PC-3 (cell line): ENCODE measurements around the gene TUBA4B. TPM values are rescaled to one million over a fixed set of nuclear protein-coding genes. Genes with fewer than 3 reads are reported as not detected.
A peak's percentile ranks its signal among the peaks of the same experiment; 100 is the strongest.

ENCODE experiments used
- ATAC-seq: fragments of 200-7000 bp; cut with Tn5 transposase; 2 replicates; pipeline ENCODE4 v1.9.1; 2020; ENCODE audit warnings: mild to moderate bottlenecking, moderate library complexity
- BruUV-seq: library from RNA; stranded (reverse); fragments of 400-500 nt; replicated peaks from 2 replicates; lab custom pipeline; 2021; lab: Mats Ljungman, UMichigan
- CTCF ChIA-PET: fragments of 300-600 bp; sonication (Branson Sonifier 250); formaldehyde crosslinking; loops from one replicate; lab custom pipeline; 2022; ENCODE audit warnings: antibody characterized with exemption; lab: Charles Lee
- POLR2A ChIA-PET: fragments of 300-600 bp; sonication (Branson Sonifier 250); formaldehyde crosslinking; loops from one replicate; lab custom pipeline; 2022; ENCODE audit warnings: antibody characterized with exemption; ENCODE audit not compliant: unreplicated experiment; lab: Charles Lee
- DNase-seq: peaks from one replicate; pipeline ENCODE4 v3.0.0-alpha.2; 2015
- H2AFZ ChIP-seq: fragments of 300-600 bp; sonication (generic); 2 replicates; pipeline ENCODE4 v1.6.0; 2016; ENCODE audit warnings: antibody characterized with exemption, low read length
- H3F3A ChIP-seq: fragments of 300-600 bp; sonication (generic); one replicate; pipeline ENCODE4 v1.6.0; 2017; ENCODE audit warnings: antibody characterized with exemption, low read length, control low read depth, mild to moderate bottlenecking; ENCODE audit not compliant: unreplicated experiment
- H3K27ac ChIP-seq: fragments of 300-600 bp; sonication (generic); 2 replicates; pipeline ENCODE4 v1.5.1; 2016; ENCODE audit warnings: mild to moderate bottlenecking, low read length
- H3K27me3 ChIP-seq: fragments of 300-600 bp; sonication (generic); 2 replicates; pipeline ENCODE4 v1.6.1; 2016; ENCODE audit warnings: low read length, mixed read lengths
- H3K36me3 ChIP-seq: fragments of 300-600 bp; sonication (generic); 2 replicates; pipeline ENCODE4 v1.6.1; 2016; ENCODE audit warnings: low read depth, mixed run types, low read length, mixed read lengths
- H3K4me1 ChIP-seq: fragments of 300-600 bp; sonication (generic); 2 replicates; pipeline ENCODE4 v1.5.1; 2016; ENCODE audit warnings: low read length; ENCODE audit not compliant: insufficient read depth
- H3K4me2 ChIP-seq: fragments of 300-600 bp; sonication (generic); 2 replicates; pipeline ENCODE4 v1.6.0; 2016; ENCODE audit warnings: low read length
- H3K4me3 ChIP-seq: fragments of 300-600 bp; sonication (generic); 2 replicates; pipeline ENCODE4 v1.5.1; 2016; ENCODE audit warnings: mild to moderate bottlenecking, low read length, mixed read lengths
- H3K79me2 ChIP-seq: fragments of 300-600 bp; sonication (generic); 2 replicates; pipeline ENCODE4 v1.6.1; 2017; ENCODE audit warnings: low read length, mixed read lengths
- H3K9ac ChIP-seq: fragments of 300-600 bp; sonication (generic); 2 replicates; pipeline ENCODE4 v1.6.0; 2016; ENCODE audit warnings: mild to moderate bottlenecking, low read length
- H3K9me2 ChIP-seq: fragments of 300-600 bp; sonication (generic); replicated peaks from 2 replicates; pipeline ENCODE4 v1.6.1; 2016; ENCODE audit warnings: mixed run types, low read length, mixed read lengths
- H3K9me3 ChIP-seq: fragments of 300-600 bp; sonication (generic); 2 replicates; pipeline ENCODE4 v1.6.1; 2016; ENCODE audit warnings: low read length, mixed read lengths
- H4K20me1 ChIP-seq: fragments of 300-600 bp; sonication (generic); 2 replicates; pipeline ENCODE4 v1.6.1; 2016; ENCODE audit warnings: low read length, mixed read lengths
- CTCF ChIP-seq: fragments of 300-600 bp; sonication (generic); conservative IDR thresholded peaks from 2 replicates; pipeline ENCODE4 v1.5.1; 2017; ENCODE audit warnings: antibody characterized with exemption, low read depth, mild to moderate bottlenecking, low read length
- EZH2 ChIP-seq: fragments of 300-600 bp; sonication (generic); IDR thresholded peaks from one replicate; pipeline ENCODE4 v1.6.1; 2017; ENCODE audit warnings: antibody characterized with exemption, mild to moderate bottlenecking, low read length; ENCODE audit not compliant: unreplicated experiment
- EZH2phosphoT487 ChIP-seq: fragments of 300-600 bp; sonication (generic); IDR thresholded peaks from 2 replicates; pipeline ENCODE4 v1.6.1; 2018; ENCODE audit warnings: mild to moderate bottlenecking, antibody characterized with exemption, low read length, borderline replicate concordance
- intact Hi-C: fragments of 100-400 bp; cut with micrococcal nuclease; formaldehyde crosslinking; loops from 2 replicates; pipeline ENCODE4 v1.9.0; 2023
- total RNA-seq: library from RNA; depleted of rRNA; stranded (reverse); fragments of >200 nt; gene quantifications from 2 replicates; pipeline ENCODE4 v1.2.3, GENCODE V29; 2014

TUBA4B gene
- total RNA-seq, 1 experiment from 2014 or later, result not detected

DNA sequence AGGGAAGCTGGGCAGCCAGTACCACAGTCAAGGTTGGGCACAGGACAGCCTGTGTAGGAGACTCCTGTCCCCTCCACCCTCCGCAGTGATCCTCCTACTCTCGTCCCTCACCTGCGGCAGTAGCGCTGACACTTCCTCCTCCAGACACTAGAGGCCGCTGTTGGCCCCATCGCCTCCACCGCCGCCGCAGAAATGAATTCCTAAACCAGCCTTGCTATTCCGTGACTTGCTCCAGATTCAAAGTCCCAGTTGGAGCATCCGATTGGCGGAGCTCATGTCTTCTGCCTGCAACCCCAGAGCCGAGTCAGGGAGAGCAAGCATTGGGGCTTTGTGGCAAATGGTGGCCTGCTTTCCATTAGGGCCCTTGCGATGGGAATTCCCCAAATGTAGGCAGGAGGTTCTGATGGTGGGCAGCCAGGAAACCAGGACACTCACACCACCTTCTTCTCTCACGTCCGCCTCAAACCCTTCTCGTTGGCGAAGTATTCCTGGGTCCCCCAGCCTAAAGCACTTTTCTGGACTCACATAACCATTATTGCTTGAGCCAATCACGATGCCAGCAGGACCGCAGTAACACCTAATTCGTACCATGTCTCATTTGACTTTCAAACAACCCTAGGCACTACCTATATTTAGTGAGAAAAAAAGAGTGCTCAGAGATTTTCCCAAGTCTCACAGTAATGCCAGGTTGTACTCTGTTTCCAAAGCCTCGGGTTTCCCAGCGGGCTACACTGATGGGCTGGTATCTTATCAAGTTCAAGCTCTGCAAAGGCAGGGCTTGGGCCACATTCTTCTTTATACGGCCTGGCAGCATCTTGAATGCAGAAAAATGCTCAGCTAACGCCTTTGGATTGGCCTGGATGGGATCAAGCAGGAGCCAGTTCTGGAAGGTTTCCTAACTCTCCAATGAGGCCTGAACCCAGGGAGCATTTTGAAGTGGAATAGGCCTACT is 24.9 kb downstream of the TUBA4B start:
- Histone ChIP-seq H3K4me1 (peaks cover 43% of the 10 kb centered on the region), H3K4me2 (peak overlapping the region; percentile 73), H3K9ac (peak overlapping the region; percentile 12; the same call in 1 of the 2 replicates), H3K9me2 (no peaks in the 10 kb centered on the region), H3K27me3 (no peaks in the 10 kb centered on the region), H3K79me2 (peaks cover 11% of the 10 kb centered on the region), H3K27ac (peak overlapping the region; percentile 85), H3K9me3 (no peaks in the 10 kb centered on the region), H3K4me3 (peak overlapping the region; percentile 36; the same call in 1 of the 2 replicates), H3F3A (no peaks in the 10 kb centered on the region), H4K20me1 (no peaks in the 10 kb centered on the region), H2AFZ (peak overlapping the region; percentile 56), H3K36me3 (no peaks in the 10 kb centered on the region)
- ChIA-PET CTCF (interaction anchor here (1.0 to 3.5 kb wide), 3 partner anchors 17 to 282 kb away, joined by 3 to 39 read pairs (median 10); no protein-coding TSS in a partner anchor), POLR2A (interaction anchor here (0.6 to 1.2 kb wide), 2 partner anchors 24 to 110 kb away, joined by 14 to 20 read pairs; partner anchors contain the start of genes DNPEP and TUBA4A)
- intact Hi-C loops, result loop anchor here (2.0 kb wide), 1 partner anchor 59 kb away; the partner anchor contains the start of gene ABCB6
- no TSS peak for BruUV-seq
- TF ChIP-seq EZH2 (no peak), CTCF (peak; percentile 94)
- ATAC-seq, result peak; percentile 5; the same call in 1 of the 2 replicates
- DNase-seq, result peak; percentile 85

DNA sequence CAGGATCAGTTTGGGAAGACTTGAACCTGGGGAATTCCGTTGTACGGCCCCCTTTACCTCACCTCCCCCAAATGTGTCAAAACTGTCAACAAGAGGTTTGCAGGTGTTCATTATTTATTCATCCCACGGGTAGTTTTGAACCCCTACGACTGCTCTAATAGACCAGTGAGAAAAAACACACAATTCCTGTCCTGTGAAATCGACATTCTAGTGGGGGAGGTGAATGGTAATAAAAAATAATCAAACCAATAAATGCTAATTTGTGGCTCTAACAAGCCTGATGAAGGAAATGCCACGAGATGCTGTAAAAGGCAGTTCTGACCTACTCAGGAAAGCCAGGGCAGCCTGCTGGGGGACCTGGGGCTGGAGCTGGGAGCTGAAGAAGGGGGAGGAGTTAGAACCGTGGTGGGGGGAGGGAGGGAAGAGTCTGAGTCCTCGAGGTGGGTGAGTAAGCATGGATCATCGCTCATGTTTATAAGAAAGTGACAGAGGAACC is 25.7 kb downstream of the TUBA4B start:
- peaks cover 40% of the 10 kb centered on the region for H3K4me1 ChIP-seq
- ChIA-PET POLR2A (interaction anchor here (0.6 to 1.2 kb wide), 5 partner anchors 16 to 873 kb away, joined by 4 to 20 read pairs (median 5); partner anchors contain the start of genes DNPEP and TUBA4A), CTCF (interaction anchor here (0.5 to 3.5 kb wide), 5 partner anchors 16 to 595 kb away, joined by 3 to 39 read pairs (median 4); no protein-coding TSS in a partner anchor)
- no peaks in the 10 kb centered on the region for H3K9me2 ChIP-seq
- H3K4me3 ChIP-seq, result peak overlapping the region; percentile 36
- H4K20me1 ChIP-seq, result no peaks in the 10 kb centered on the region
- no peaks in the 10 kb centered on the region for H3K27me3 ChIP-seq
- H3K79me2 ChIP-seq, result peaks cover 11% of the 10 kb centered on the region
- TF ChIP-seq EZH2phosphoT487, result no peak
- no peak for TF ChIP-seq CTCF
- TF ChIP-seq EZH2, result no peak
- intact Hi-C loops, result loop anchor here (1.0 to 2.0 kb wide), 4 partner anchors 16 to 118 kb away; partner anchors contain the start of genes ABCB6 and NHEJ1
- H3K9me3 ChIP-seq, result no peaks in the 10 kb centered on the region
- peak overlapping the region; percentile 73 for H3K4me2 ChIP-seq
- ATAC-seq (no peak), DNase-seq (no peak)
- H2AFZ ChIP-seq, result 0 out of 2 replicates have a peak overlapping the region, but pooled peaks have one; percentile 4
- no peaks in the 10 kb centered on the region for H3F3A ChIP-seq
- H3K27ac ChIP-seq, result peak overlapping the region; percentile 85
- TSS peak; percentile 75 for BruUV-seq
- H3K36me3 ChIP-seq, result no peaks in the 10 kb centered on the region
- H3K9ac ChIP-seq, result peak overlapping the region; percentile 12; the same call in 1 of the 2 replicates
